ENCODE data around the gene ARHGAP25. TPM values are rescaled to one million over a fixed set of nuclear protein-coding genes. Genes with fewer than 3 reads are reported as not detected.

The ARHGAP25 gene
- total and polyA plus RNA-seq, 9 donors: 8.5 to 30.5 (median 13.0) TPM

DNA sequence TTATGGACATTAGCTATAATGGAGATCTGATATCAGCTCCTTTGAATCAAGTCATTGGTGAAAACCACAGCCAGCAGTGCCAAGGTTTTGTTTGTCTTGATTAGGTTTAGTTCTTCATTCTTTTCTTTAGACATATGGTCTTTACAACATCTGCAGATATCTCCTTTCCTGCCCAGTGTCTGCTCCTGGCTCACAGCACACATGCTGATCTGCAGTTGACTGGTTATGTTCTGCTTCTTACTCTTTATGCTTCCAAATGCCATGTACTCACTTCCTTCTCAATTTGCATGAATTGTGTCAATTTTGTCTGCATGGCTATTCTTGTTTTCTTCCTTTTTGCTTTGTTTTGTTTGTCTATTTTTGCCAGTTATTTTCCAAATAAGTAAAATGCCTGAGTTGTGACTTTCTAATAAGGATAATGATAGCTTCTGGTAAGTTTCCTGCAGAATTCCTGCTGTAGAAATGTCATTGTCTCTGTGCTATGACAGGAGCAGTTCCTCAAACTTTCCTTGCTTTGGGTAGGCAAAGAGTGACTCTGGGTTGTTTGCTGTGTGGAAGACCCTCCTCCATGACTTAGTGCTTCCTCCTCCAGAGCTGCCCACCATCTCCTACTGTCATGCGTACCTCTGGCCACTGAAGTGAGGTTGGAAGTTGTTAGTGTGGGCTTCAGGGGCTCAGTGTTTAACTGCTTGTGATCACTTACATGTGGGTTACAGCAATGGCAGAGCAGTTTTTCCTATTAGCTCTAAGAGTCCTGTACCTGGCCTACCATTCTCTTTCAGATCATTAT, 8.2 kb downstream of the ARHGAP25 start:
- no peaks in the 10 kb centered on the region for H3K27me3 ChIP-seq
- intact Hi-C loops (cut with DNase I): loop anchor here in 2 of 4 donors (10.0 kb wide), 2 partner anchors 162 to 172 kb away; no protein-coding TSS in a partner anchor
- 94 to 97% (median 96%) methylated on average over 1 of the region's 1 CpG for WGBS, 3 donors
- no peaks in the 10 kb centered on the region for H3K4me1 ChIP-seq (ENCODE audit: insufficient read depth)
- DNase-seq: no peak
- no peaks in the 10 kb centered on the region for H3K36me3 ChIP-seq
- H3K4me3 ChIP-seq: no peak overlapping the region
- no peaks in the 10 kb centered on the region for H3K9me3 ChIP-seq
- no peak for TF ChIP-seq POLR2A (IDR thresholded peaks at IDR 0.05)
- TF ChIP-seq EP300 (IDR thresholded peaks at IDR 0.05): no peak
- TF ChIP-seq, protein P1, sequence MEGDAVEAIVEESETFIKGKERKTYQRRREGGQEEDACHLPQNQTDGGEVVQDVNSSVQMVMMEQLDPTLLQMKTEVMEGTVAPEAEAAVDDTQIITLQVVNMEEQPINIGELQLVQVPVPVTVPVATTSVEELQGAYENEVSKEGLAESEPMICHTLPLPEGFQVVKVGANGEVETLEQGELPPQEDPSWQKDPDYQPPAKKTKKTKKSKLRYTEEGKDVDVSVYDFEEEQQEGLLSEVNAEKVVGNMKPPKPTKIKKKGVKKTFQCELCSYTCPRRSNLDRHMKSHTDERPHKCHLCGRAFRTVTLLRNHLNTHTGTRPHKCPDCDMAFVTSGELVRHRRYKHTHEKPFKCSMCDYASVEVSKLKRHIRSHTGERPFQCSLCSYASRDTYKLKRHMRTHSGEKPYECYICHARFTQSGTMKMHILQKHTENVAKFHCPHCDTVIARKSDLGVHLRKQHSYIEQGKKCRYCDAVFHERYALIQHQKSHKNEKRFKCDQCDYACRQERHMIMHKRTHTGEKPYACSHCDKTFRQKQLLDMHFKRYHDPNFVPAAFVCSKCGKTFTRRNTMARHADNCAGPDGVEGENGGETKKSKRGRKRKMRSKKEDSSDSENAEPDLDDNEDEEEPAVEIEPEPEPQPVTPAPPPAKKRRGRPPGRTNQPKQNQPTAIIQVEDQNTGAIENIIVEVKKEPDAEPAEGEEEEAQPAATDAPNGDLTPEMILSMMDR (IDR thresholded peaks at IDR 0.05): no peak
- no peak overlapping the region for H3K27ac ChIP-seq

DNA sequence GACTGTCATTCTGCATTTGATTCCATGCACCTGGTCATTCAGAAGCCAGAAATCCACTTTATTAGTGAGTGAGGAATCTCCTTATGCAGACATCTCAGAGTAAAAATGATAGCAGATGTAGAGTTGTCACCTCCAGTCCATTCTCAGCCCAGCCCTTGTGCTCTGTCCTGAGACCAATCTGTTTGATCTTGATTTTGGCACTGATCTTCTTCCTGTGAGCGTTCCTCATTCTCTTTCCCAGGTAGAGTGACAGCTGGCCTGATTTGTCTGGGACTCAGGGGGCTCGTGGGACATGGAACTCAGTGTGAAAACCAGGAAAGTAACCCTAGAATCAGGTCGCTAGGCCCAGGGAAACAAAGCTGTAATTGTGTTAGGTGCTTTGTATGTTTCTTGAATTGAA, 8.9 kb downstream of the ARHGAP25 start:
- H3K9me3 ChIP-seq: no peaks in the 10 kb centered on the region
- TF ChIP-seq POLR2A (IDR thresholded peaks at IDR 0.05) (no peak), EP300 (IDR thresholded peaks at IDR 0.05) (no peak)
- TF ChIP-seq, protein P1 (IDR thresholded peaks at IDR 0.05): no peak
- no peak overlapping the region for H3K27ac ChIP-seq
- no peaks in the 10 kb centered on the region for H3K27me3 ChIP-seq
- no peaks in the 10 kb centered on the region for H3K4me1 ChIP-seq (ENCODE audit: insufficient read depth)
- H3K4me3 ChIP-seq: no peak overlapping the region
- no peak for DNase-seq
- intact Hi-C loops (cut with DNase I): loop anchor here in 2 of 4 donors (10.0 kb wide), 2 partner anchors 161 to 171 kb away; no protein-coding TSS in a partner anchor
- H3K36me3 ChIP-seq: no peaks in the 10 kb centered on the region
- WGBS, 3 donors: 77 to 94% (median 90%) methylated on average over 3 of the region's 3 CpGs

DNA sequence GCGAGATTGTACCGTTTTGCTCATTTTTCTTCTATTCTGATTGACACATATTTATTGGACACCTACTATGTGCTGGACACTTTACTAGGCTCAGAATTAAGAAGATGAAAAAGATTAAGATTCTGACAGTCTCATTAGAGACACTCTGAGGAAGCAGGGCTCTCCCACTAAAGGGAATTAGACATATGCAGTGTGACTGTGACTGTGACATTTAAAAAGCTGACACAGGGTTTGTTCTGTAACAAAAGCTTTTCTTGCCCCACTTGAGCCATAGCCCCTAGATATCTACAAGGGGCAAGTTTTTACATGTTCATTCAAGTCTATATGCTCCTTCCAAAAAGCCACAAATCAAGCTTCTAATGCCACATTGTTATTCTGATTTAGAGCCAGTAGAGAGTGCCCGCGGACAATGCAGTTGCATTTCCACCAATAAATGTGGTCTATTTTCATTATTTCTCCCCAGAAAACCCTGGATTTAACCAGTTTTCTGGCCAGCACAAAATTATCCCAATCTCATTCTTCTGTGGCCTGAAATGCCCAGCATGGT, 9.8 kb downstream of the ARHGAP25 start:
- H3K27ac ChIP-seq: no peak overlapping the region
- no peaks in the 10 kb centered on the region for H3K27me3 ChIP-seq
- DNase-seq: no peak
- intact Hi-C loops (cut with DNase I): loop anchor here in 2 of 4 donors (10.0 kb wide), 2 partner anchors 160 to 170 kb away; no protein-coding TSS in a partner anchor
- no peak for TF ChIP-seq EP300 (IDR thresholded peaks at IDR 0.05)
- TF ChIP-seq POLR2A (IDR thresholded peaks at IDR 0.05): no peak
- TF ChIP-seq, protein P1 (IDR thresholded peaks at IDR 0.05): no peak
- H3K36me3 ChIP-seq: no peaks in the 10 kb centered on the region
- H3K9me3 ChIP-seq: no peaks in the 10 kb centered on the region
- H3K4me1 ChIP-seq (ENCODE audit: insufficient read depth): no peaks in the 10 kb centered on the region
- WGBS, 3 donors: 85 to 93% (median 86%) methylated on average over 4 of the region's 4 CpGs
- no peak overlapping the region for H3K4me3 ChIP-seq

DNA sequence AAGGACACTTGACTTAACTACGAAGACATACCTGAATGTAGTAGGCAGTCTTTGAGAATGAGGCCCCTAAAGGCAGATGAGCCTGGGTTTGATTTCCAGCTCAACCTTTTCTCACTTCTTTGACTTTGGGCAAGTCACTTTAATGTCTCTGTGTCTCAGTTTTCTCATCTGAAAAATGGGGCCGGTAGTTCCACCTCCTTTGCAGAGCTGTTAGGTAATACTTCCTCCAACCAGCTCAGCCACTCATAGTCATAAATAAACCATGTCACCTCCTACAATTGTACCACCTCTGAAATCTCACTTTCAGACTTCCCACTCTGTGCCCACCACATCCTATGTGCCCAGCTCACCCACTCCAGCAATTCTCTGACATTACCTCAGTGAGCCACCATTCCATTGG, 10.4 kb downstream of the ARHGAP25 start:
- no peak for TF ChIP-seq POLR2A (IDR thresholded peaks at IDR 0.05)
- TF ChIP-seq, protein P1 (IDR thresholded peaks at IDR 0.05): no peak
- no peak for TF ChIP-seq EP300 (IDR thresholded peaks at IDR 0.05)
- 90 to 97% (median 93%) methylated on average over 2 of the region's 2 CpGs for WGBS, 3 donors
- no peak overlapping the region for H3K4me3 ChIP-seq

More for the DNA sequence above, 10.4 kb downstream of the ARHGAP25 start:
- H3K9me3 ChIP-seq: no peaks in the 10 kb centered on the region
- H3K27me3 ChIP-seq: no peaks in the 10 kb centered on the region
- intact Hi-C loops (cut with DNase I): loop anchor here in 3 of 4 donors (5.0 to 10.0 kb wide), 3 partner anchors 160 to 170 kb away; no protein-coding TSS in a partner anchor
- no peak overlapping the region for H3K27ac ChIP-seq
- no peaks in the 10 kb centered on the region for H3K4me1 ChIP-seq (ENCODE audit: insufficient read depth)
- no peaks in the 10 kb centered on the region for H3K36me3 ChIP-seq
- no peak for DNase-seq
